ENCODE data around the gene GNB4.
A peak's percentile ranks its signal among the peaks of the same experiment; 100 is the strongest.

GNB4 gene

GRCh38 chr3:179451265-179452175, at the start of gene GNB4:
Gene GNB4, minus strand, starts transcription at chr3:179451470. Its CDS starts 25,270 bp downstream, at chr3:179426200.
- DNase-seq (ENCODE audit: low read depth, low spot score), result peak; percentile 96

- DNase-seq (ENCODE audit: low read depth, low spot score), result no peak
Measured at GRCh38 chr3:179495483-179495882, 44.2 kb upstream of the GNB4 start.

GRCh38 chr3:179493260-179493659, 42.0 kb upstream of the GNB4 start:
- no peak for DNase-seq (ENCODE audit: low read depth, low spot score)

GRCh38 chr3:179488213-179488612, 36.9 kb upstream of the GNB4 start:
- no peak for DNase-seq (ENCODE audit: low read depth, low spot score)

- DNase-seq (ENCODE audit: low read depth, low spot score), result no peak
Measured at GRCh38 chr3:179486806-179487205, 35.5 kb upstream of the GNB4 start.

DNA sequence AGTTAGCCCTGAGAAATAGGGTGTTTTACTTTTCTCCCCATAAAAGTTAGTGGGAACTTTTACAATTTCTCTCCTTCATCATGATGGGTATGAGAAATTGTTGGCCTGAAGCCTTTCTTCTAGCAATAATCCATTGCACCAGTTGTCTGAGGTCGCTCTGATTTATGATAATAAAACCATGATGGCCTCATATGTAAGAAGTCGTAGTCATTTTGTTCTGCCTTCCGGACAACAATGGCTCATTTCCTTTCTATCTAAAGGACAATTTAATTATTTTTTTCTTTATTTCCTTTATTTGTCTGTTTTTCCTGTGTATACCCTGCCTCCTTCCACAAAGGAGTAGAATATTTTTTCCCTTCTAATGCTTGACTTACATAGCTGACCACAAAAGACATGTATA, 31.6 kb upstream of the GNB4 start:
- no peak for DNase-seq (ENCODE audit: low read depth, low spot score)

DNA sequence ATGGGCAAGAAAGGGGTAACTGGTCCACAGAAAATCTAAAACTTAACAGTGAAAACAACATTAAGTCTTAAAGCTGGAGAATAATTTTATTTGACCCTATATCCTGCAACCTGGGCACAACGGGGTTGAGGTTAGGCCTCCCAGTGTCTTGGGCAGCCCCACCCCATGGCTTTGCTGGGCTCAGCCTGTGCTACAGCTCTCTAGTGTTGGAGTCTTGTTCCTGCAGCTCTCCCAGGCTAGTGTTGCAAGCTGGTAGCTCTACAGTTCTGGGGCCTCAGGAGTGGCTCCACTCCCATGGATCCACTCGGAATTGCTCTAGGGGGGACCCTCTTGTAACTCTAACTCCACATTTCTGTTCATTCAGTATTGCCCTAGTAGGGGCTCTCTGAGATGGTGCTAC, 24.9 kb upstream of the GNB4 start:
- no peak for DNase-seq (ENCODE audit: low read depth, low spot score)

GRCh38 chr3:179474480-179474879, 23.2 kb upstream of the GNB4 start:
- no peak for DNase-seq (ENCODE audit: low read depth, low spot score)

DNA sequence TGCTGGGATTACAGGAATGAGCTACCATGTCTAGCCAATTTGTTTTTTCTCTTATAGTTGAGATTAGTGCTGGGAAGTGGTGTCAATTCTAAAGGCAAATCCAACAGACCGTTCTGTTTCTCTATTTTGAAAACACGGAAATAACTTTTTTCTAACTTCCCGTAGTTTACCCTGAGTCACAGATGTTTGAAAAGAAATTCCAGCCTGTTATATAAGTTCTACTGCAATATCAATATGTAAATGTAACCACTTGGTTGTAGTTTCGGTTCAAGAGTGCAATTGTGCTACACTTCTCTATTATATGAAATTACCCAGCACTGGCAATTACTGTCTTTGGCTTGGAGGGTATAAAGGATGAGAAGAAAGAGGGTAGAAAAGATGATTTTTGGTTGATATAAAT, 22.3 kb upstream of the GNB4 start:
- no peak for DNase-seq (ENCODE audit: low read depth, low spot score)

GRCh38 chr3:179464323-179465092, 13.2 kb upstream of the GNB4 start:
- DNase-seq (ENCODE audit: low read depth, low spot score), result no peak

DNA sequence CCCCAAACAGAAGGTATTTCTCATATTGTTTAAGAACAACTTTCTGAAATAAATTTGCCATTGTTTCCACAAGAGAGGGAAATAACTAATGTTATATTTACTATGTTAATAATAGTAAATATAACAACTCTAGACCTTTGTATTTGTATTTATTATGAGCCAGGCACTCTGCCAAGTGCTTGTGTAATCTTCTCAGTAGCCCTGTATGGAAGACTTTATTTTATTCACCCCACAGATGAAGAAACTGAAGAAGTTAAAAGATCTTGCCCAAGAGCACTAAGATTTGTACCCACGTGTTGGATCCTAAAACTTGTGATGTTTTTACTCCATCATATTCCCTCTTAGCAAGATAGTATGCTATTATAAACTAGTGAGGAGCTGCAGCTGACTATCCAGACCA, 12.0 kb upstream of the GNB4 start:
- no peak for DNase-seq (ENCODE audit: low read depth, low spot score)

GRCh38 chr3:179460260-179460659, 9.0 kb upstream of the GNB4 start:
- no peak for DNase-seq (ENCODE audit: low read depth, low spot score)

DNA sequence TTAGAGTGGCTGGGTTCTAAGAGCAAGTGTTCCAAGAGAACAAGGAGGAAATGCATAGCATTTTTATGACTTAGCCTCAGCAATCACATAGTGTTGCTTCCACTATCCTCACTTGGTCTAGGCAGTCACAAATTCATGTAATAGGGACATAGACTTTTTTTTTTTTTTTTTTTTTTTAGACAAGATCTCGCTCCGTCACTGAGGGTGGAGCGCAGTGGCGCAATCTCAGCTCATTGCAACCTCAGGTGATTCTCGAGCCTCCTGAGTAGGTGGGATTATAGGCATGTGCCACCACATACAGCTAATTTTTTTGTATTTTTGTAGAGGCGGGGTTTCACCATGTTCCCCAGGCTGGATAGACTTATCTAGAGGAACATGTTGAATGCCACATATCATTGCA, 4.7 kb upstream of the GNB4 start:
- no peak for DNase-seq (ENCODE audit: low read depth, low spot score)

DNA sequence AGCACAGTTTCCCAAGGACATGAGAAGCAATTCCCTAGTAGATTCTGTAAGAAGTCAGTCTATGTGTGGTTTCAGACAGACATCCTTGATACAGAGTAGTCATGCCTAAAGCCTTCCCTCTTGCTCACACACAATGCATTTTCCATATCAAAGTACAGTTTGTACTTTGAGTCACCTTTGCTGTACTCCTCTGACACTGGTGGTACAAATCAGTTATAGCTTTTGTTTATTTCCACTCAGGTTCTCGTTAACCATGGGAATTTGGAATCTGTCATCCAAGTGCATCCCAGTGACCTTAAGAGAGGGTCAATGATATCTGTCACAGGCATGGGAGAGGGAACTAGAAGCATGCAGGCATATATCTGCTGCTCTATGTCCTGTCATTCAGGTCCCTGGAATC, 3.6 kb upstream of the GNB4 start:
- DNase-seq (ENCODE audit: low read depth, low spot score), result peak; percentile 32

DNA sequence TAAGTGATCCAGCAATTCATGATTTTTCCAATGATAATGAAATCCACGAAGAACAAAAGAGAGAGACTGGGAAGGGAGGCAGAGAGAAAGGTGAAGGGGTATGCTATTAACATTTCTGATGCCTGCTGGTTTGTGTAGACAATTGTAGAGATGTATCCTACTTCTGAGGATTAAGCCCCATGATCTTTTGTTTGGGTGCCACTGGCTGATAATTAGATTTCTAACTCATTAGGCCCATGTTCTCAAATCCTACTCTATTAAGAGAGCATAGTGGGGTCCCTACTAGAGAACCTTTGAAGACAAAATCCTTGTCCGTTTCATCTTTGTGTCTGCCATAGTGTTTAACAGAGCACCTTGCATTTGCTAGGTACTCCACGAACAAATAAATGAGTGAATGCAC, 2.7 kb upstream of the GNB4 start:
- DNase-seq (ENCODE audit: low read depth, low spot score), result no peak

DNA sequence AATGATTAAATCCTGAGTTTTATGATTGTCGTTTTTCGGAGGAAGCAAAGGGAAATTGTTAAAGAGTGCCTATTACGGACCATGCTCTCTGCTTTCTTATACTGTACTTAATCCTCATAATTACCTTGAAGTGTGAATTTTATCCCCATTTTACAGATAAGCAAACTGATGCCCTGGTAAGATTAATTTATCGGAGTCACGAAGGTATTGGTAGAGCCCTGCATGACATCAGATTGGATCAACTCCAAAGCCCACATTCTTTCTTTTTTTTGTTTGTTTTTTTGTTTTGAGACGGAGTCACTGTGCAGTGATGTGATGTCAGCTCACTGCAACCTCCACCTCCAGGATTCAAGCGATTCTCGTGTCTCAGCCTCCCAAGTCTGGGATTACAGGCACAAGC, 1.6 kb upstream of the GNB4 start:
- no peak for DNase-seq (ENCODE audit: low read depth, low spot score)

DNA sequence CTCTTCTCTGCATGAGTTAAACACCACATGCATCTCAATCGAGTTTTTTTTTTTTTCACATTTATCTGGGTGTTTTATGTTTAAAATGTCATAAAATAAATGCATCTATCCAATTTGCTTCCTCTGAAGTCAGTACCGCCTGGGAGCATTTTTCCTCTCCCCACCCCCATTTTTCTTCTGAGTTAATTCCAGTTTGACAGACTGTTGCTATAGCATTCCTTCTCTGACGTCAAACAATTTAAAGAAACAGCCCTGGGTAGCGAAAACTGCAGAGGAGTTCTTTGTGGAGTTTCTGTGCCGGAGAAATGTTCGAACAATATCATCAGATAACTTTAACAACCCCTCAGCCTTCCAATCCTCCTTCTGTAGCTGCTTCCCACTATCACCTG, 900 bp upstream of the GNB4 start:
- DNase-seq (ENCODE audit: low read depth, low spot score), result peak; percentile 64

- DNase-seq (ENCODE audit: low read depth, low spot score), result no peak
Measured at GRCh38 chr3:179450901-179451264, 387 bp downstream of the GNB4 start.

DNA sequence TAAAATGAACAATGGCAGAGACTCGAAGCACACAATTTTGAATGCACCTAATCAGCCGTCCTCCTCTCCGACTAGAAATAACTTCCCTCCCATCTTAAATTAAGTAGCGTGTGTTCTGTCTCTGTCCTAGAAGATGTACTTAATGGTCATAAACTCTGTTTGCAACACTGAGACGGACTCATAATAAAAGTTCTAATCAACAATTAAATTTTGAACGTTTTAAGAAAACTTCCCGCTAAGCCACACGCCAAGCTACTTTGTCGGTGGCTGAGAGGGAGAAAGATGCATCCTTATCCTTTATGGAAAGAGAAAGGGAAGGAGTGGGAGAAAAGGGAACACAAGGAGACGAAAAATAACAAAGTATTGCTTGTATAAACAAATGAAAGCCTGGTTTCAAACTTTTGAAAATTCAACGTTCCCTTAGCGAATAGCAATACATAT, 989 bp downstream of the GNB4 start:
- DNase-seq (ENCODE audit: low read depth, low spot score), result peak; percentile 47

DNA sequence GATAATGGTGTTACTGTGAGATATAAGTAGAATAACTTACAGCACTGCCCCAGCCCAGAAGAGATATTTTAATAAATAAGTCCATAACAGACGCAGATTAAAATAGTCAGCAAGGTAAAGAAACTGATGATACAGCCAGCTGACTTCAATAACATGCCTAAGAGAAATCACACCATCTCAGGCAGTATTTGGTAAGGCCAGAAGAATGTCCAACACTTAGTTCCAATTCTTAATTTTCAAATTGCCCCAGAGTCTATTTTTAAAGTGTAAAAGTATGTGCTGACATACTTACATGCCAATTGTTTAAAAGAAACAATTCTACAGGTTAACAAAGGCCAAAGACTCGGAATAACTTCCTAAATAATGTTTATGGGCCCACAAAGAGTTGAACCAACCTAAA, 1.6 kb downstream of the GNB4 start:
- peak; percentile 38 for DNase-seq (ENCODE audit: low read depth, low spot score)

DNA sequence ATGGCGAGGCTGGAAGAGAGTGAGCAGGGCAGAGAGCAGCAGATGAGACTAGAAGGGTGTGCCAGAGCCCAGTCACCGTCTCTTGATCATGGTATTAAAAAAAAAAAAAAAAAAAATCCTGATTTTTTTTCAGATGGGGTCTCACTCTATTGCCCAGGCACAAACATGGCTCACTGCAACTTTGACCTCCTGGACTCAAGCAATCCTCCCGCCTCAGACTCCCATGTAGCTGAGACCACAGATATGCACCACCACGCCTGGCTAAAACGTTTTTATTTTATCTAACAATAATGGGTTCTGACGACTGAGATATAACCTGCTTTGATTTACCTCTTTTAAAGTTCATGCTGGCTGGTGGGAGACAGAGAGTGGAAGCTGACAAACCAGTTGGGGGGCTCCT, 4.0 kb downstream of the GNB4 start:
- no peak for DNase-seq (ENCODE audit: low read depth, low spot score)

GRCh38 chr3:179446501-179446900, 4.8 kb downstream of the GNB4 start:
- peak; percentile 33 for DNase-seq (ENCODE audit: low read depth, low spot score)

GRCh38 chr3:179438841-179439240, 12.4 kb downstream of the GNB4 start:
- DNase-seq (ENCODE audit: low read depth, low spot score), result no peak

Measured in astrocyte of the hippocampus (primary cell).